Activated CD4-positive, alpha-beta T cell treated with anti-CD3 and anti-CD28 coated beads, Interleukin-2, amount 10 ng/mL, durations not matched to agents 24 days and 14 days (primary cell): Measurements from ENCODE around the gene ZNF423. TPM values are rescaled to one million over a fixed set of nuclear protein-coding genes. Genes with fewer than 3 reads are reported as not detected.

Experiments
- DNase-seq: peaks from one replicate; pipeline ENCODE4 v3.0.0; 2022
- H3K27ac Mint-ChIP-seq: one replicate; pipeline ENCODE4 v1.8.0; 2022; ENCODE audit warnings: mild to moderate bottlenecking, mixed read lengths
- H3K27me3 Mint-ChIP-seq: one replicate; pipeline ENCODE4 v1.8.0; 2022; ENCODE audit warnings: mixed read lengths
- H3K36me3 Mint-ChIP-seq: one replicate; pipeline ENCODE4 v1.8.0; 2022; ENCODE audit warnings: low read depth, mild to moderate bottlenecking, mixed read lengths
- H3K4me1 Mint-ChIP-seq: one replicate; pipeline ENCODE4 v1.8.0; 2021; ENCODE audit warnings: mixed read lengths
- H3K4me3 Mint-ChIP-seq: one replicate; pipeline ENCODE4 v1.8.0; 2022; ENCODE audit warnings: mild to moderate bottlenecking, moderate library complexity, mixed read lengths
- H3K9me3 Mint-ChIP-seq: one replicate; pipeline ENCODE4 v1.8.0; 2021; ENCODE audit warnings: mixed read lengths
- intact Hi-C: fragments of 100-400 bp; cut with micrococcal nuclease; formaldehyde crosslinking; loops from one replicate; pipeline ENCODE4 v1.15.1; 2023
- total RNA-seq: library from RNA; stranded (reverse); gene quantifications from 2 replicates; pipeline ENCODE4 v1.2.3, GENCODE V29; 2022

ZNF423 gene
- total RNA-seq, 1 donor from 2014 or later: not detected

DNA sequence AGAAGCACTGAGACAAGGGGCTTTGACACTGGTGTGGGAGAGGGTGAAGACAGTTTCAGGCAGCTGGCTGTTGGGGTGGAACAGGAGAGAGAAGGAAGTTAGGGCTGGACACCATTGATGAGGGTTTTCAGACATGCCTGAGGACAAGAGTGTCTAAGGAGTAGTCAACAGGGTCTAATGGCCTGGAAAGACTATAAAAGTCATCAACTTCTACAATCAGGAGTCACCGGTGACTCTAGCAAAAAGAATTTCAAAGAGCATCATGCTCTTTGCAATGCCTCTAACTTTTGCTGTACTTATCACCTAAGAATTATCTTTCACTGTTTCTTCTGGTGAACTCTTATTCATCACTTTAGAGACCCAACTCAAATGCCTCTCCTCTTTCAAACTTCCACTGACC is 268.4 kb downstream of the ZNF423 start:
- H3K4me1 Mint-ChIP-seq: no peaks in the 10 kb centered on the region

GRCh38 chr16:49586466-49587450 is 269.2 kb downstream of the ZNF423 start:
- Mint-ChIP-seq H3K36me3 (no peaks in the 10 kb centered on the region), H3K27me3 (no peaks in the 10 kb centered on the region), H3K9me3 (no peaks in the 10 kb centered on the region), H3K4me3 (no peak overlapping the region), H3K4me1 (no peaks in the 10 kb centered on the region), H3K27ac (no peak overlapping the region)
- DNase-seq: no peak
- intact Hi-C loops: no loop called here

More for the DNA sequence above, 268.4 kb downstream of the ZNF423 start:
- H3K36me3 Mint-ChIP-seq: no peaks in the 10 kb centered on the region
- H3K27ac Mint-ChIP-seq: no peak overlapping the region
- no peaks in the 10 kb centered on the region for H3K9me3 Mint-ChIP-seq
- DNase-seq: no peak
- no peak overlapping the region for H3K4me3 Mint-ChIP-seq
- peaks cover 2% of the 10 kb centered on the region for H3K27me3 Mint-ChIP-seq
- intact Hi-C loops: no loop called here

DNA sequence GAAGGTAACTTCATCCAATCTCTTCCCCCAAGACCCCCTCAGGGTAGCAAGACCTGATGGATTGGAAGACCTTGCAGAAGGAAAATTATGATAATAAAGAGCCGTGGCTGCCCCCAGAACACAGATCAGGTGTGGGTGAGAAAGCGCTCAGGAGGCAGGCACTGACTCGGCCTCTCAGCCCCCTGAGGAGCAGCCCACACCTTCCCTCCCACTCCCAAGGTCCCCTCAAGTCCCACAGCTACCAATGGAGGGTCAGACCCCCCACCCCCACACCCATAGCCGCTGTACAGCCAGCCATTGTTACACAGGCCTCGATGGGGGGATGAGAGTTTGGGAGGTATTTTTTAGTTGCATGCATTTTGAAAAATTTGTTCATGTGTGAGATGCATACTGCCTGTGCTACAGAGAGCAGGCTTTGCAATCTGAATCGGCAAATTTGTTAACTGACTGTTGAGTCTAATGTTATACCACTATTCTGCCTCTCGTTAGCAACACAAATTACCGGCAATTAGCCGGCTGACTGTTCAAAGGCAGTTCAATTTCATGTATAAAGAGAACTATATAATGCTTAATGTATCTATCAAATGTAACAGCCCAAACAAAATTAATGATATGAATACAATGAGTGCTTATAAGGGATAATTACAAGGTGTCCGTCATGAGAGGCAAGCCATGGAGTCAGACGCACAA is 270.6 kb downstream of the ZNF423 start:
- Mint-ChIP-seq H3K9me3 (no peaks in the 10 kb centered on the region), H3K27me3 (no peaks in the 10 kb centered on the region), H3K36me3 (no peaks in the 10 kb centered on the region), H3K4me1 (no peaks in the 10 kb centered on the region), H3K27ac (no peak overlapping the region), H3K4me3 (no peak overlapping the region)
- intact Hi-C loops: no loop called here
- no peak for DNase-seq

DNA sequence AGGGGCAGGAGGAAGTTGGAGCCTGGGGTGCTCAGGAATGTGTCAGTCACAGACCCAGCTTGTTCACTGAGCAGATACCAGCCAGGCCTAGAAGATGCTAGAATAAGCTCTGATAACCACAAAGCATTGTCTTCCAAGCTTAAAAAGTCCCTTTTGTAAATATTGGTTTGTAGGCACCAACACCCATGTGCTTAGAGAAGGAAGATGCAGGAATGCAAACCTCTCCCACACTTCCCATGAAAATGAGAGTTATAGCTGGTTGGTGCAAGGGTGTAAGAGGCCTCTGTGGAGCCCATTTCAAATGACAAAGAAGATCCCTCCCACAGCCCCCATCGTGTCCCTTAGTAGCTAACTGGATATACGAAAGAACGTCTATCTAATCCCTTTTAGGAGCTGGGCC is 272.0 kb downstream of the ZNF423 start:
- no peaks in the 10 kb centered on the region for H3K4me1 Mint-ChIP-seq
- no peaks in the 10 kb centered on the region for H3K36me3 Mint-ChIP-seq
- H3K27me3 Mint-ChIP-seq: peaks cover 1% of the 10 kb centered on the region
- intact Hi-C loops: no loop called here
- no peak overlapping the region for H3K27ac Mint-ChIP-seq
- DNase-seq: no peak
- no peak overlapping the region for H3K4me3 Mint-ChIP-seq
- H3K9me3 Mint-ChIP-seq: no peaks in the 10 kb centered on the region

DNA sequence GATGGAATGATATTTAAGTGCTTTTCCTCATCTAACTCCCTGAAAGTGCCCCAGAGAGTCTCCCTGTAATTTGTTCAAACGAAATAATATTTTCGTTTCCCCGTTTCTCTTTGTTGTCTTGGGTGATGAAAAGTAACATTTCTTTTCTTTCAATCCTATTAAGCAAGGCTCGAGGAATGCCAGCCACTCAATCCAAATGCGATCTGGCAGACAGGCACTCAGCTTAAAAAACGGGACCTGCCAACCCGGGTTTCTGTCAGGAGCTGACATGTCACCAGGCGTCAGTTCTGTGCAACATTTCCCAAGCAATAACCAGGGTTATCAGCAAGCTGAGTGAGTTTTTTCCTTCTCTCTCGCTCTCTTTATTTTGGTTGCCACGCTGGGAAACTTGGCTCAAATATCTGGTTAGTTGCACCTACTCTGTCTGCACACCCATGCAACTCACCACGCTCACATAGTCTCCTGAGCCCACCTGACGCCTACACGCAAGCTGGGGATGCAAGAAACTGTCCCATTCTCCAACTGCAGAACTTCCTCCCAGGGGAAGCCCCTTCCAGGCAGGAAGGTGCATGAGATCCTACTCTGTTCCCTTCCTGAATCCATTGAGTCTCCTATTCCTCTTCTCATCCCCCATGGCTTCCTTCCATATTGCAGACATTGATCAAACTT is 274.1 kb downstream of the ZNF423 start:
- intact Hi-C loops: no loop called here
- no peak for DNase-seq
- no peak overlapping the region for H3K27ac Mint-ChIP-seq
- H3K36me3 Mint-ChIP-seq: no peaks in the 10 kb centered on the region
- H3K9me3 Mint-ChIP-seq: no peaks in the 10 kb centered on the region
- H3K4me1 Mint-ChIP-seq: no peaks in the 10 kb centered on the region
- no peak overlapping the region for H3K4me3 Mint-ChIP-seq
- H3K27me3 Mint-ChIP-seq: peaks cover 1% of the 10 kb centered on the region

- Mint-ChIP-seq H3K4me1 (no peaks in the 10 kb centered on the region), H3K4me3 (no peak overlapping the region), H3K36me3 (no peaks in the 10 kb centered on the region), H3K27ac (no peak overlapping the region), H3K27me3 (peaks cover 1% of the 10 kb centered on the region), H3K9me3 (no peaks in the 10 kb centered on the region)
- no peak for DNase-seq
- intact Hi-C loops: no loop called here
Observed at GRCh38 chr16:49580751-49581303, 275.1 kb downstream of the ZNF423 start.

GRCh38 chr16:49578435-49579024 is 277.4 kb downstream of the ZNF423 start:
- no peak overlapping the region for H3K27ac Mint-ChIP-seq
- DNase-seq: no peak
- intact Hi-C loops: no loop called here

DNA sequence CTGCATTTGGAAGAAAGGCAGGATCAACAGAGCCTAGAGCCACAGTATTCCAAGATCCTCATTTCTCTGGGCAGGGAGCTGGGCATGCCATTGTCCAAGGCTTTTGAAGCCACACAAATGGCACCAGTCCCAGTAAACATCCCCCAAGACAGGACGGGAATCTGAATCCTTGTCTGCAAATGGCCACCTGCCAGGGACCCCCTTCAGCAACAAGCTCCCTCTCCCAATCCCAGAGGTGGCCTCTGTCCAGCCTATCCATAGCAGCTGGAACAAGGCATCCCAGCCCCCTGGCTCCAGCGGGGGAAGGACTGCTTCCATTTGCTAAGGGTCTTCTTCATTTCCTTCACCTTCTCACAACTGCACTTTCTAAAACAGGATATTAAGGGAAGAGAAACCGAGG is 277.9 kb downstream of the ZNF423 start:
- intact Hi-C loops: no loop called here
- Mint-ChIP-seq H3K27me3 (peaks cover 1% of the 10 kb centered on the region), H3K4me1 (no peaks in the 10 kb centered on the region), H3K36me3 (no peaks in the 10 kb centered on the region), H3K27ac (no peak overlapping the region), H3K9me3 (no peaks in the 10 kb centered on the region), H3K4me3 (no peak overlapping the region)
- no peak for DNase-seq

More at GRCh38 chr16:49578435-49579024, 277.4 kb downstream of the ZNF423 start:
- H3K4me1 Mint-ChIP-seq: no peaks in the 10 kb centered on the region
- no peaks in the 10 kb centered on the region for H3K36me3 Mint-ChIP-seq
- H3K9me3 Mint-ChIP-seq: no peaks in the 10 kb centered on the region
- no peak overlapping the region for H3K4me3 Mint-ChIP-seq
- peaks cover 1% of the 10 kb centered on the region for H3K27me3 Mint-ChIP-seq

DNA sequence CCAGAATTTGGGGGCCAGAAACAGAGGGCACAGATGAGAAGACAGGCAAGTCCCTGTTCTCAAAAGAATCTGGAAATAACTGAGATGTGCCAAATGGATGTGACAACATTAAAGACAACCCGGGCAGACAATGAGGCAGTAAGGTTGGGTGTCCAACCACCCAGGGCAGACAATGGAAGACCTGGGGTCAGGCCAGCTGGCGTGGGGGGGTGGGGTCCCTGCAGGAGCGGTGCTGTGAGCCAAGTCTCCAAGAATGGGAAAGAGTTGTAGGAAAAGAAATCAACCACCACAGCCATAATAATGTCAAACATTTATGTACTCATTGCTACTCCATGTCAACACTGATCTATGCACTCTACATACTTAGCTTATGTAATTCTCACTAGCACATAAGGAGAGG is 279.0 kb downstream of the ZNF423 start:
- no peaks in the 10 kb centered on the region for H3K9me3 Mint-ChIP-seq
- H3K27me3 Mint-ChIP-seq: peaks cover 1% of the 10 kb centered on the region
- intact Hi-C loops: no loop called here
- no peak for DNase-seq
- no peak overlapping the region for H3K4me3 Mint-ChIP-seq
- H3K27ac Mint-ChIP-seq: no peak overlapping the region
- no peaks in the 10 kb centered on the region for H3K4me1 Mint-ChIP-seq
- no peaks in the 10 kb centered on the region for H3K36me3 Mint-ChIP-seq

DNA sequence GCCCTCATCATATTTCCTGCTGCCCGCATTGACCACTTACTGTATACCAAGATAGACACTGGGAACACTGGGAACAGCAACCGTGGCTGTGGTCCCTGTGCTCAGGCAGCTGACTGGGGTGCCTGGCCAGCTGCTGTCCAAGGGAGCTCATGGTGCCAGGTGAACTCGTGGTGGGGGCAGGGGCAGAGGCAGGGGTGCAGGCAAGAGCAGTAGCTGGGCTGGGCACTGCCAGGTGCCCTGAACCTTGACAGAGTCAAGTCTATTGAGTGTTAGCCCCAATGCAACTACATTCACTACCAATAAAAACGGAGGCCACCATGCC is 279.8 kb downstream of the ZNF423 start:
- Mint-ChIP-seq H3K27me3 (peaks cover 1% of the 10 kb centered on the region), H3K4me3 (no peak overlapping the region), H3K27ac (no peak overlapping the region), H3K9me3 (no peaks in the 10 kb centered on the region), H3K36me3 (no peaks in the 10 kb centered on the region), H3K4me1 (no peaks in the 10 kb centered on the region)
- no peak for DNase-seq
- intact Hi-C loops: no loop called here

DNA sequence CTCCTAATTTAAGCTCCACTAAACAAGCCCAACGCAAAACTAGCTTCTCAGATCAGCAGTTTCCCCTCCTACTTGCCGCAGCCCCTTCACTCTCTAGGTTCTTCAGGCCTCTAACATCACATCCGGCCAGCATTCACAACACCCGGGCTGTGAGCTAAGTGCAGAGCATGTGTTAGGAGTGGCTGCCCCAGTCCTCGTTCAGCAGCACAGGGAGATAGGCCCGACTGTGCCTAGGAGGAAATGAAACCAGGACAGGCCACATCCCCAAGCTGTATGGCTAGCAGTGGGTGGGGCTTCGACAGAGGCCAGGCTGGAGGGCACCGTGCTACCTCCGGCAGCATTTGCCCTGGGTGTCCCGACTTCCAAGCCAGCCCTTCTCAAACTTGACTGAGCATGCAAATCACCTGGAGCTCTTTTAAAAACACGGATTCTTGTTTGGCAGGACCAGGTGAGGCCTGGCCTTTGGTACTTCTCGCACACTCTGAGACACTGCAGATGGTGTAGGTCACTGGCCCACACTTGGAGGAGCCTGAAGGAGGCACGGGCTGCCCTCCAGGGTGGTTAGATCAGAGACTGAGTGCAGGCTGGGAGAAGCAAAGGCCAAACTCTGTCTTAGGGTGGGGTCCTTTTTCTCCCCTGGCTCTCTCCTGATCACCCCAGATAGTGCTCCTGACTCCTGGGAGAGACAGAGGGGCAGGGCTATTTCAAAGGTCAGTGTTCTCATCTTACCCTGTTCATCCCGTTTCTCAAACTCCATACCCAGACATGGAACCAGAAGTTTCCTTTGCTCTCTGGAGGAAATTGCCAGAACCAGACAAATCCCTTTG is 280.4 kb downstream of the ZNF423 start:
- Mint-ChIP-seq H3K4me1 (no peaks in the 10 kb centered on the region), H3K36me3 (no peaks in the 10 kb centered on the region), H3K27me3 (peaks cover 1% of the 10 kb centered on the region), H3K27ac (no peak overlapping the region), H3K9me3 (no peaks in the 10 kb centered on the region), H3K4me3 (no peak overlapping the region)
- DNase-seq: no peak
- intact Hi-C loops: no loop called here

GRCh38 chr16:49574826-49575225 is 281.1 kb downstream of the ZNF423 start:
- no peaks in the 10 kb centered on the region for H3K4me1 Mint-ChIP-seq
- H3K9me3 Mint-ChIP-seq: no peaks in the 10 kb centered on the region
- intact Hi-C loops: no loop called here
- H3K27ac Mint-ChIP-seq: no peak overlapping the region
- no peaks in the 10 kb centered on the region for H3K36me3 Mint-ChIP-seq
- H3K27me3 Mint-ChIP-seq: no peaks in the 10 kb centered on the region
- no peak overlapping the region for H3K4me3 Mint-ChIP-seq
- no peak for DNase-seq

DNA sequence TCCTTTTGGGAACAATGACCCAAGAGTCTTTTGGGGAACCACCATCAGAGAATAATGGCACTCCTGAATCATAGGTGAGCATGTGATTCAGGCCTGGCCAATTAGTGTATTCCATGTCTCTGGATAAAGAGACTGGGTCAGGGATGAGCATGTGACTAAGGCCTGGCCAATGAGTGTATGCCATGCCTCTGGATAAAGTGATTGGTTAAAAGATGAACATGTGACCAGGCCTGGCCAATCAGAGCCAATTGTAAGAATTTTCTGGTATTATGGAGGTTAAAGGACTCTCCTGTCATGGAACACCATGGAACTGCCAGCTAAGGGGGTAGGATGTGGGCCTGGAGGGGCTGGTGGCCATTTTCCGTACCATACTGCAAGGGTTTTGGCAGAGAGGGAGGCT is 288.0 kb downstream of the ZNF423 start:
- Mint-ChIP-seq H3K27ac (no peak overlapping the region), H3K36me3 (no peaks in the 10 kb centered on the region), H3K4me3 (no peak overlapping the region), H3K9me3 (no peaks in the 10 kb centered on the region), H3K4me1 (no peaks in the 10 kb centered on the region), H3K27me3 (no peaks in the 10 kb centered on the region)
- intact Hi-C loops: no loop called here
- no peak for DNase-seq
